HCT116 (cell line): ENCODE measurements around the gene GTF2H1.

Source experiments
- CEBPB ChIP-seq: IDR thresholded peaks from 2 replicates; pipeline ENCODE4 v1.6.1; 2012; ENCODE audit warnings: low read depth
- CTCF ChIP-seq, 3 experiments: fragments of 200-600 bp in 1 of 3; sonication (generic) in 1 of 3; IDR thresholded peaks in 2 of 3; conservative IDR thresholded peaks in 1 of 3; 2 replicates each; pipeline ENCODE4 v1.5.1; 2012 to 2017; ENCODE audit warnings: low read depth in 2 of 3, low read length in 2 of 3, antibody characterized with exemption in 1 of 3, borderline replicate concordance in 1 of 3, control low read depth in 1 of 3, mild to moderate bottlenecking in 1 of 3, mixed read lengths in 1 of 3, mixed run types in 1 of 3, moderate library complexity in 1 of 3; ENCODE audit not compliant: insufficient read depth in 1 of 3
- EZH2phosphoT487 ChIP-seq: fragments of 200-600 bp; IDR thresholded peaks from 2 replicates; pipeline ENCODE4 v1.6.1; 2018; ENCODE audit warnings: antibody characterized with exemption, borderline replicate concordance
- MAX ChIP-seq: IDR thresholded peaks from 2 replicates; pipeline ENCODE4 v1.6.1; 2012
- POLR2A ChIP-seq: IDR thresholded peaks from 2 replicates; pipeline ENCODE4 v1.7.0; 2011; ENCODE audit warnings: borderline replicate concordance; ENCODE audit not compliant: insufficient read depth, insufficient read length; ENCODE audit errors: extremely low read depth
- POLR2AphosphoS5 ChIP-seq: IDR thresholded peaks from 2 replicates; pipeline ENCODE4 v1.6.1; 2011; ENCODE audit warnings: mild to moderate bottlenecking, low read depth, low read length, moderate library complexity
- RAD21 ChIP-seq: IDR thresholded peaks from 2 replicates; pipeline ENCODE4 v1.6.1; 2012; ENCODE audit warnings: low read depth, mild to moderate bottlenecking
- REST ChIP-seq: IDR thresholded peaks from 2 replicates; pipeline ENCODE4 v1.6.1; 2012; ENCODE audit warnings: low read depth
- SP1 ChIP-seq: IDR thresholded peaks from 2 replicates; pipeline ENCODE4 v1.6.1; 2012; ENCODE audit warnings: low read depth
- ZBTB33 ChIP-seq: IDR thresholded peaks from 2 replicates; pipeline ENCODE4 v1.6.1; 2011; ENCODE audit warnings: mild to moderate bottlenecking, low read length, moderate library complexity; ENCODE audit not compliant: insufficient replicate concordance; ENCODE audit errors: extremely low read depth

GRCh38 chr11:18390088-18390487 lies 67.7 kb downstream of the GTF2H1 start:
- TF ChIP-seq POLR2A (no peak), CTCF (IDR thresholded peaks at IDR 0.05 in 2 of 3, conservative IDR thresholded peaks at IDR 0.05 in 1 of 3; ENCODE audit: borderline replicate concordance in 1 of 3, insufficient read depth in 1 of 3, low read depth in 2 of 3, low read length in 2 of 3) (no peak), POLR2AphosphoS5 (no peak), ZBTB33 (no peak), MAX (no peak), SP1 (no peak), CEBPB (no peak), REST (no peak), RAD21 (no peak), EZH2phosphoT487 (no peak)
